Epithelial cell of prostate (primary cell): ENCODE data around the gene SMARCA1.
A peak's percentile ranks its signal among the peaks of the same experiment; 100 is the strongest.
"Not testable (repeated sequence)": the region's sequence is repeated elsewhere in the genome, so short reads cannot be mapped to it uniquely, and the experiment has no call there.

Experiments
- DNase-seq: peaks from one replicate; pipeline ENCODE4 v3.0.0-alpha.2; 2011; ENCODE audit warnings: low read depth, low spot score
- H3K27ac ChIP-seq: fragments of 450-650 bp; 2 replicates; pipeline ENCODE4 v1.5.1; 2017; ENCODE audit warnings: mild to moderate bottlenecking

Gene SMARCA1

DNA sequence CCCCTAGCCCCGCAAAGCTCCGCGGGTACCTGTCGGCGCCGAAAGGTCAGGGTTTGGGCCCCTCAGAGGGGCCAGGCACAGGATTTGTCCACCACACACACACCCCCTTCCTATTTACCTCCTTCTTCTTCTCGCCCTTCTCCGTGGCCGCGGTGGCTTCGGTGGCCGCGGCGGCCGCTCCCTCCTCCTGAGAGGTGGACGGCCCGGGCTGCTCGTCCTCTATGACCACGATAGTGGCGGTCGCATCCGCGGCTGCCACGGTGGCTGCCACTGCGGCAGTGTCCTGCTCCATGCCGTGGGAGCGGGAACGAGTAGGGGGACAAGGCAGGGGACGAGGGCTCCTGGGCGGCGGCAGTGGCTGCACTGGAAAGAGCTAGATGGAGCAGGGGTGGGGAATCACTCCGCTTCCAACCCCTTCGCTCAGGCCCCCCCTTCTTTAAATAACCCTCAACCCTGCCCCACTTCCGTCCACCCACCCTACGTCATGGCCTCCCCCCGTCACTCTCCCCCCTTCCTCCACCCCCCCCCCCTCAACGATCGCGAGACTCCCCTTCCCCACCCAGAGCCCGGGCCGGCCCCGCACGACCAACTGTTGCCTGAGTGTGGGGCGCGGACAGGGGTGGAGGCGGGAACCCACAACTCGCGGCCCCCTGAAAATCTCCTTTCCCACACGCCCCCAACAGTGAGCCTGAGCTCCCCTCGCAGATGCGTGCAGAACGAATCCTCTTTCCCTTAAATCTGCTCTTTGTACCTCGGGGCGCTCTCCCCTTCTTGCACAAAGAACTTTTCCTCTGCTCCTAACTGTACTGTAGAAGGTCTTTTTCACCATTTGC, at the start of gene SMARCA1:
Gene SMARCA1, minus strand, starts transcription at position 412 of the 833 bp plus-strand sequence. Its CDS starts 120 bp downstream, at position 292.
- peak within 1 kb of the TSS; percentile 23 for H3K27ac ChIP-seq
- no peak for DNase-seq

DNA sequence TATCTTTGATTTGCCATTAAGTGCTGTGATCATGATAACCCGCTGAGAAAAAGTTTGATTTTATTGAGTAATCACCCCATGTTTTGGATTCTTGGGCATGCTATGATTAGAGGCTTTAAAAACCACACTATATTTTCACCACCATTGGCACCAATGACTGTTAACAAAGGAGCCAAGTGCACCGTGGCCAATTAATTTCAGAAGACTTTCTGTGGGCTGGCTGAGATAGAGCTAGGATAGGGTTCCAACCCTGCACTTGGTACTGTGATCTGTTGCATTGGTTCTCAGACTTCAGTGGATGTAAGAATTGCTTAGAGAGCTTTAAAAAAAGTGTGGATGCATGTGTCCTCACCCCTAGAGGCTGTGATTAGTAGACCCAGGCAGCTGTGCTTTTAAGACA, 49.1 kb upstream of the SMARCA1 start:
- no peak overlapping the region for H3K27ac ChIP-seq

GRCh38 chrX:129568349-129568748, 45.1 kb upstream of the SMARCA1 start:
- no peak for DNase-seq
- H3K27ac ChIP-seq: no peak overlapping the region

More for the DNA sequence above, 49.1 kb upstream of the SMARCA1 start:
- DNase-seq: no peak

DNA sequence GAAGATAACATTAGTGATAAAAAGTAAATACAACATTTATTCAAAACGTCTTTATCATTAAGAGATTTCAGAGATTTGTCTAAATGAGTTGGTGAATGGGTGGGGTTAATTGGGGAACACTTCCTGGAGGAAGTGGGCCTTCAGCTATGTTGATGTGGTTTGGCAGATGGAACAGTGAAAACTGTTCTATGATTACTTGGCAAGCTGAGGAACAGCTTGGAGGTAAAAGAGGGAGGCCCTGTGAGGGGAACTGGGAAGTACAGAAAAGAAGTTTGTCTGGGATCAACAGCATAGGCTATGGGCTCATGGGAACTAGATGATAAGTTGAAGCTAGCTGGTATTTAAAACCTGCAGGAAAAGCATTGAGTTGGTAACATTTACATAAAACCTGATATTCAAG, 42.8 kb upstream of the SMARCA1 start:
- no peak for DNase-seq
- H3K27ac ChIP-seq: no peak overlapping the region

- H3K27ac ChIP-seq: no peak overlapping the region
- DNase-seq: no peak
These were observed 41.9 kb upstream of the SMARCA1 start for GRCh38 chrX:129565046-129565650.

DNA sequence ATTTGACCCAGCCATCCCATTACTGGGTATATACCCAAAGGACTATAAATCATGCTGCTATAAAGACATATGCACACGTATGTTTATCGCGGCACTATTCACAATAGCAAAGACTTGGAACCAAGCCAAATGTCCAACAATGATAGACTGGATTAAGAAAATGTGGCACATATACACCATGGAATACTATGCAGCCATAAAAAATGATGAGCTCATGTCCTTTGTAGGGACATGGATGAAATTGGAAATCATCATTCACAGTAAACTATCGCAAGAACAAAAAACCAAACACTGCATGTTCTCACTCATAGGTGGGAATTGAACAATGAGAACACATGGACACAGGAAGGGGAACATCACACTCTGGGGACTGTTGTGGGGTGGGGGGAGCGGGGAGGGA, 41.1 kb upstream of the SMARCA1 start:
- H3K27ac ChIP-seq, DNase-seq: not testable (repeated sequence)

DNA sequence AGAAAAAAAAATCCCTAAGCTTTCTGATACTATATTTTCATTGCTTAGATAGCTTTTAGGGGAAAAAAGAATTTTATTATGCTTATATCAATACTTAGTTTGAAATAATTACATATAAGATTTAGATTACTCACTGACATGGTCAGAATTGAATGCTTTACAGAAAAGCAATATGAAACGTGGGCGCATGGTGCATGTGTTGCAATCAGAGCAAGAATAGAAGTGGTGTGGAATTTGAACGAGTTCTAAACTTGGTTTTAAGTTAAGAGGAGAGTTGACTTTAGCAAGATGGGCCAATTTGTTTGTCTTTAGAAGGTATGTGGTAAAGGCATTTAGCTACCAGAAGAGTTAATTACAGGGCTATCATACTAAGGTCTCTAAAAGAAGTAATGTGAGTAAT, 38.2 kb upstream of the SMARCA1 start:
- no peak overlapping the region for H3K27ac ChIP-seq
- no peak for DNase-seq

- no peak for DNase-seq
- H3K27ac ChIP-seq: no peak overlapping the region
These were observed 36.5 kb upstream of the SMARCA1 start for GRCh38 chrX:129559783-129560182.

DNA sequence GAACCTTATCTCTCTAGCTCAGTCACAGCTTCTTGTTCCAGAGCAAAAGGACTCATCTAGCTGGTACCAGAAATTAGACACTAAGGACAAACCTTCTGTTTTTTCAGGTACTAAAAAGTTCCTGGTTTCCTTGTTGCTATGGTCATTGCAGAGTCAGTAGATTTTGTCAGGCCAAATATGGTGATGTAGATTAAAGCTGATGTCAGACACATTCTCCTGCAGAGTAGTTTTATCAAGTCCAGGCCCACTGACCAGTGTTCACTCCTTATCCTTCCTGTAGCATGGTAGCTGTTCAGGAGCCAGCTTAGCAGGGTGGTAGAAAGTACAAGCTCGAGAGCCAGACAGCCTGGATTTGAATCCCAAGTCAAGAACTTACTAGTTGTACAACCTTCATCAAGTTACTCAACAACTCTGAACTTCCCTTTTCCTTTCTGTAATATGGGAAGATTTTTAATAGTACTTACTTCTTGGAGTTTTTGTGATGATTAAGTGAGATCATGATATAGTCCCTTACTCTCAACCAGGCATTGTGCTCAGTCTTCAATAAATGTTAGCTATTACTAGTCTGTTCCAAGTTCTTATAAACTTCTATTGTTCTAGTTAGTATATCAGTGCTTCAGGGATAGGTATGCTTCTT, 34.7 kb upstream of the SMARCA1 start:
- no peak overlapping the region for H3K27ac ChIP-seq
- no peak for DNase-seq

DNA sequence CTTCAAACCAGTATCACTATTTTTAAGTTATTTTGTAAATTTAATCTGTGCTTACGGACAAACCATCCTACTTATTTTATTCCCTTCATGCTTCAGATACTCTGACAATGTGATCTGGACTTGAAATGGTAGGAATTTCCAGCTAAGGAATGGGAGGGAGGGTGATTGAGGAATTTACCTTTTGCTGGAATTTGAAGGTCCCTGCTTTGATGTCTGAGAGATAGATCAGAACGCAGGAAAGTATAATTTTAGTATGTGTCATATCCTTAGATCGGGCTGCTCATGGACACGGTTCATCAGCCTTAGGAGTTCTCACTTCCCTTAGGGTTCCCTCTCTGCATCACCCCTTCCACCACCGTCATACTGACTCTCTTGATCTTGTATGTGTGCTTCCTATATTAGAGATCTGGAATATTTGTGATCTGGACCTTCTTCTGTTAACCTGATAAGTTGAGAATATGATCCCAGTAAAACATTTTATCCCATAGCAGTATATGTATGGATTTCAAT, 33.6 kb upstream of the SMARCA1 start:
- H3K27ac ChIP-seq: no peak overlapping the region
- DNase-seq: no peak

GRCh38 chrX:129554816-129555215, 31.5 kb upstream of the SMARCA1 start:
- DNase-seq, H3K27ac ChIP-seq: not testable (repeated sequence)

DNA sequence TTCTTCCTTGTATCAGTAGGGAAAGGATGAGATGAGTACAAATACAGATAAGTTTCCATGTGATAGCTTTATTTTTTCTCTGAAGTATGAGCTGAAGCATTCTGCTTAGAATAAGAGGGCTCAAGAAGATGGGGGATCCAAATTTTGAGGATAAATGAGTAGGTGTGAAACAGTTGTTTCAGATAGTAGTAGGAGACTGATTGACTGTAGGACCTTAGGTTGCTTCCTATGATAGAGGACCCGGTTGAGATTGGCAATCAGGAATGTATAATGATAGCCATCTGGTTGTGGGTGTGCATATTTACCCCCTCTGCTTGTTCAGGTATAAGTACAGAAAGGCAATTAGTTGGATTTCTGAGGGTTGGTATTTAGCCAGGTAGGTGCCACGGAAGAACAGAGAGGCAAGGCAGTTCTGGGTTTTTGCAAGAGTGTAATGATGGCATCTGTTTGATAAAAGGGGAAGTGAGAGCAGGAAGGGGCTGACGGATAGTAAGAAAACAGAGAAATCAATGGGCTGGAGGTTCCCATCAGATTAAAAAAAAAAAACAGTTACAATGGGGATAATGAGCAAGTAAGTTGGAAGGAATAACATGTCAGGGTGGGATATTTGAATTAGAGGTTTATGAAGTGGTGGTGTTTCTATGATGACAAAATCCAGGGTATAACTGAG, 30.5 kb upstream of the SMARCA1 start:
- no peak overlapping the region for H3K27ac ChIP-seq
- no peak for DNase-seq

GRCh38 chrX:129549124-129549523, 25.8 kb upstream of the SMARCA1 start:
- H3K27ac ChIP-seq: no peak overlapping the region
- no peak for DNase-seq

DNA sequence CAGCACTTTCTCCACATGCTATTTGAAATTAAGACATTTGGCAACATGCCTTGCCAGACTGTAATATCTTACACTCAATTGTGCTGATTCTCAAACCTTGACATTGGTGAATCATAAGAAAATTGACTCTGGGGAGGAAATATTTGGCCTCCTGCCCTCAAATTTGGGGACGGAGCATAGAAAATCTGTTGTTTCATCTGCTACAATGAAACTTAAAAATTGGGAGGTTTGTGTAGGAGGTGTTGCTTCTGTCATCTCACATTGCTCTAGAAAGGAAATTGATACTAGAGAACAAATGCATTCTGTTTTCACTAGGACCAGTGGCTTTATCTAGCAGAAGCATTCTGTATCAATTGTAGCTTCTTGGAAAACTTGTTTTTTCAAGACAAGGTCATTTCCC, 22.1 kb upstream of the SMARCA1 start:
- DNase-seq: no peak
- no peak overlapping the region for H3K27ac ChIP-seq

GRCh38 chrX:129544780-129545179, 21.5 kb upstream of the SMARCA1 start:
- no peak for DNase-seq
- H3K27ac ChIP-seq: no peak overlapping the region

DNA sequence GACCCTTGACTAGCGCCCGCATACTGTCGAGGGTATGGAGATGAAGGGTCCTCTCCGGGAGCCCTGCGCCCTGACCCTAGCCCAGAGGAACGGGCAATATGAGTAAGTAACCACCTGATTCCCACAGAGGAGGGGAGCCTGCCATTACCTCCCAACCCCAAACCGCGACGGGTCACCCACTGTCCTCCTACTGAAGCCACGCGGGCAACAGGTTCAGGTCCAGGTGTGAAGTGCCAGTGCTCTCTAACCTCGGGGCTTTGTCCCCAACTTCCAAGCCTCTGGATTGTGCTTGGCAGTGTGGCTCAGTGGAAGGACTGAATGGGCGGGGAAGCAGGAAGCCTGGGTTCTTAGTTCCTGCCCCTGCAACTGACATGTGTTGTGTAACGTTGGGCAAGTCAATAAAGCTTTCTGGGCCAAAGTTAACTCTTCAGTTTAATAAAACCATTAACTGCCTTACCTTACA, 17.5 kb upstream of the SMARCA1 start:
- no peak for DNase-seq
- peak overlapping the region; percentile 29 for H3K27ac ChIP-seq

GRCh38 chrX:129540068-129540653, 16.9 kb upstream of the SMARCA1 start, which contains the start of gene OCRL:
TSS of gene OCRL (plus strand) at chrX:129540259. CDS start at chrX:129540440, 181 bp downstream.
- H3K27ac ChIP-seq: peak within 1 kb of the TSS; percentile 29
- no peak for DNase-seq

DNA sequence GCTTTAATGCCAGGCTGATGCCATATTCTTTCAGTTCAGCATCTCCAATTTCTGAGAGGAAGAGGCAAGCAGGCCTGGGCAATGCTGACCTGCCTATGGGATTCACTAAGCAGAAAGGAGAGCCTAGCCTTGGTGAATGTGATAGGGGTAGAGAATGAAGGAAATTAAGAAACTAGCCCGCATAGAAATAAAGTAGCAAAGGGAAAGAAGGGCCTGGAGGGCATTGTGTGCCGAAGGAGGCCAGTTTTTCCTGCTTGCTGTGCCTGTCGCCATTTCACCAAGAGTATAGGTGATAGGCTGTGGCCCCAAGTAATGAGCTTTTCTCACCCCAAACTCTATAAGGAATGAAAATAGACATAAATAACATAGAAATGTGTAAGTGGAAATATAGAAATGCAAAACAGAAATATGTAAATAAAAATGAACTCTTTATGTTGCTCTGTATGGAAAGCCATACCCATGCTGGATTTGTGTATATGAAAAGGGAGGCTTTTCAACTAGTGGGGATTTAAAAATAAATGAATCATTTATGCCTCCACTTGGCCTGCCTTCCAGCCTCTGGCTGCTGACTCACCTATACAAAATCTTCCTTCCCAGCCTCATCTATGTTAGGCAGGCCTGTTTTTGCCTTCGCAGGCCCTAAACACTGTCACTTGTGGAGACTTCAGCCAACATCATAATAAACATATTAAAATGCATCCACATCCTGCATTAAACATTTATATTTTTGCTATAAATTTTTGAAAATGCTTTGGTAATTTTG, 11.7 kb upstream of the SMARCA1 start:
- no peak for DNase-seq
- H3K27ac ChIP-seq: no peak overlapping the region

DNA sequence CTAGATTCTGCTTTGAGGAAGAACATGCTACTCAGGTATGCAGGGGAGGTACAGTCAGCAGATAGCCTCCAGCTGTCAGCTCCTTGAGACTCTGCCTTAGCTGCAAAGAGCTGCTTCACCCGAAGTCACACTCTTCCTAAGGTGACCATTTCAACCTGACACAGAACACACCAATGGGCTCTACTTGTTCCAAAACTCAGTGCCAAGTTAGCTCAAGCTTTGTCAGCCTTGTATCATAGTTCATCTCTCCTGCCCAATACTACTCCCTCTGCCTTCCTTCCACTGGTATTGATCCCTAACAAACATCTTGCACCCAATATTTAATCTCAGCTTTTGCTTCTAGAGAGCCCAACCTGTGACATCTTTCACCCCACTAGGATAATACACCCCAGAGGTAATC, 7.8 kb upstream of the SMARCA1 start:
- no peak overlapping the region for H3K27ac ChIP-seq
- DNase-seq: no peak
